ENCODE data around the gene YIPF3. TPM values are rescaled to one million over a fixed set of nuclear protein-coding genes. Genes with fewer than 3 reads are reported as not detected.

Gene YIPF3
- polyA plus RNA-seq, 10 donors, result 75.0 to 103 (median 83.3) TPM

DNA sequence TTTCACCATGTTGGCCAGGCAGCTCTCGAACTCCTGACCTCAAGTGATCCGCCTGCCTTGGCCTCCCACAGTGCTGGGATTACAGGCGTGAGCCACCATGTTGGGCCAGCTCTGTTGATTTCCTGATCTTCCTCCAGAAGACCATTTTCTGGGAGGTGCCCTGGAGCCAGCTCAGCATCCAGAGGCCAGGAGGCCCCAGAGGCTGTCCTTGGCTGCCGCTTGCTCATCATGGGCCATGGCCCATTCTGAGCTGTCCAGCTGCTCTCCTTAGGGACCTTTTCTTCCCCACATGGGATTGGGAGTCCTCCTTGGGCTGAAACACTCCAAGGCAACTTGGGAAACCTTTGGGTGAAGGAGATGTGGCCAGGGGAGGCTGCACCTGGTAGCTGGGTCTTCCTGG, 22.0 kb downstream of the YIPF3 start:
- DNase-seq, result no peak

- no peak for DNase-seq
Measured at GRCh38 chr6:43494321-43494720, 22.4 kb downstream of the YIPF3 start.

DNA sequence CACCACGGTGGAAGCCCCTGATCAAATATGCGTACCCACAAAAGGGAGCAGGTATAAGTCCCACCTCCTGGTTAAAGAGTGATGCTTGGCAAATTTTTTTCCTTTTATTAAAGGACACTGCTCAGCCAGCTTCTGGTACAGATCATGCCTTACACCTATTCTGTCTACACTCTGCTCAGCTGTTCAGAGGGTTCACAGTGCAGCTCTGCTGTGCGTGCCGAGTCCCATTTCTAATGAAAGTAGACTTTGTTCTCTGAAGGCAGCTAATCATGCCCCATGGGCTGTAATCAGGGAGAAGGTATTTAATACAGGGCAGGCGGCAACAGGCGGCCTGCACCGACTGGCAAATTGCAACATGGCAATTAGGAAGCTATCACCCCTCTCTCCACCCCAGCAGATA, 22.9 kb downstream of the YIPF3 start:
- DNase-seq, result no peak

DNA sequence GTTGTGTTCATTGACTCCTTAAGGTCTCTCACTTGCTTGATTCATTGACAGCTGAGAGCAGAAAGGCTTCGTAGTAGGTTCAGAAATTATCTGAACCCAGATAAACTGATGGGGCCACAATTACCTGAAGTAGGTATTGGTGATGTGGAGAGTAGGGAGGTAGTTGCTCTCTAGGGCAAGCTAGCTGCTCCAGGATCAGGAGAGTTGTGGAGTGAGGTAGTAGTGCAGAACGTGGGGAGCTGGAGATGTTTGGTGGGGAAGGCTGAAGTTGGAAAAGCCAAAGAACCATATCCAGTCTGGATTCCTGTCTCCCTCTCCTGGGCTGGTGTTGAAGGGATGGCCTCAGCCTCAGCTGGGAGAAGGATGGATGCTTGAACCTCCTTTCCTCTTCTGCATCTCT, 23.5 kb downstream of the YIPF3 start:
- DNase-seq, result no peak

- no peak for DNase-seq
Measured at GRCh38 chr6:43492673-43493072, 24.1 kb downstream of the YIPF3 start.

DNA sequence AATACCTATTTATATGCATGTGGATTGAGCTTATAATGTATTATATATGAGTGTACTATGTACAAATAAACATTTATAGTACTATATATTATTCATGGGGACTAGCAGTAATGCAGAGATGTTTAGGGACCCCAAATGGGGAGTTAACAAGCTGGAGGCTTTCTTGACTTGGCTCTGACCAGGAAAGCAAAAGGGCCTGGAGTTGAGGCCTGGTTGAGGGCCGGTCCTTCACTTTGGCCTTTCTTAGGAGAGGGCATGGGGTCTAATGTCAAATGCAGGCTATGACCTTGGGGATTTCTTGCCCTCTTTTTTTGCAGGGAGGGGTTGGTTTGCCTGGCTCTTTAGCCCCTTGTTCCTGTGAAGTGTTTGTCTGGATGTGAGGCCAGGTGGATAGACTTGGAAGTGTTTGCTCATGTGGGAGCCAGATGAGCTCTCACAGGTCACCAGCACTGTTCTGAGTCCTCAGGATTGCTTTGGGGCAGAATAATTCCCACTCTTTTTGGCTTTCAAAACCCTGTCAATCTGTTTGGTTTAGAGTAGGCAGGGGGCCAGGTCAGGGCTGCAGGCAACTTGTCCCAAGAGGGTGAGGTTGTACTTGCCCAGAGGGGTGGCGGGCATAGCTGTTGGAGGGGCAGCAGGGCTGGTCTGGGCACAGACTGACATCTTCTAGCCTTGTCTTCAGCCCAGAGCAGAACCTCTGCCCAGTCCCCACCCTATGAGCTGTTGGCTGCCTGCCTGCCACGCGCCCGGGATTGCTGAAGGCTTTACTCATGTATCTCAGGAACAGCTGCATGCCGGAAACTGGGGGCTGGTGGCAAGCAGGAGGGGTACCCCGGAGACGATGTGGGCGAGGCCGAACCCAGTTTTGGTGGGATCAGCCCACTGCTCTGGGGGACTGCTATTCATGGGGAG, 24.7 kb downstream of the YIPF3 start:
- DNase-seq, result peak; percentile 71 to 81 (median 76)

DNA sequence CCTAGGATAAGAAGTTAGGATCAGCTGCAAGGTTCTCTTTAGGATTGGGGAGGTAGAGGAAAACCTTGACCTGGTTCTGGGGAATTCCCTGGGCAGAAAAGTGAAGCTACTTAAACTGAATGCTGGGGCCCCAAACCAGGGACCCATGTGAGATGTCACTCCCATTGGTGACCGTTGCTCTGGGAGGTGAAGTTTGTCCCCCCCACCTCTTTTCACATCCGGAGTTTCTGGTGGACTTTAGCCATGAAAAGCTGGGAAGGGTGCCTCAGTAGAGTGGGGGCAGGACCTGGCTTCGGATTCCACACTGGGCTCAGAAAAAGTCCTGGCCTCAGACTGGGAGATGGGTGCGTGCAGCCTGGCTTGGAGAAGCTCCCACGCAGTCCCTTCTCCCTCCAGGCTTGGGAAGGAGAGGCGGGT, 26.2 kb downstream of the YIPF3 start:
- no peak for DNase-seq

GRCh38 chr6:43489277-43490072, 27.3 kb downstream of the YIPF3 start:
- DNase-seq, result peak in 1 of 3 donors; percentile 58

- no peak for DNase-seq
Measured at GRCh38 chr6:43488667-43489276, 28.0 kb downstream of the YIPF3 start.

DNA sequence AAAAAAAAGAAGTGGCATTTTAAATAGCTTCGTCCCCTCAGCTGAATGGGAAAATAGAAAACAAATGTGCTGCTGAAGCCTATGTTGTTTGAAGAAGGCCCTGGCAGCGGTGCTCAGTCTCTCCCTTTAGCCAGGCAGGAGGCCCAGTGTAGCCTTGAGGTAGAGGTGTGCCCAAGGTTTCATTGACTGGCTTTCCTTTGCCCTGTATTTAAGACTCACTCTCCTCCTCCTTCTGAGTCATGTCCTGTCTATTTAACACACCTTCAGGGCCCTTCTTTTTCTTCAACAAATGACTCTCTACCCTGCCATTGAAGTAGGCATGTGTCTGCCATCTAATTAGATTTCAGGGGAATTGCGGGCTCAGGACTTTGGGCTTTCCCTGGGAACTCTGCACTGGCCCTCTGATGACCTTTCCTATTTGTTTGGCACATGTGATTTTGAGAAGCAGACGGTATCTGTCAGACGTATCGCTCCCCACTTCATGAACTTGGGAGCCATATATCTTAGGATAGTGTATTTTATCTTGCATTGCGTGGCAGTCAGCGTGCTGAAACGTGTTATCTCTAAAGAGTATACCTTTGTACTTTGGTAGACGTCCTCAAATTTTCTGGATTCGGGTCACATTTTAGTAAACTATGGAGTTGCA, 35.0 kb downstream of the YIPF3 start:
- no peak for DNase-seq

GRCh38 chr6:43481075-43481474, 35.7 kb downstream of the YIPF3 start:
- no peak for DNase-seq

DNA sequence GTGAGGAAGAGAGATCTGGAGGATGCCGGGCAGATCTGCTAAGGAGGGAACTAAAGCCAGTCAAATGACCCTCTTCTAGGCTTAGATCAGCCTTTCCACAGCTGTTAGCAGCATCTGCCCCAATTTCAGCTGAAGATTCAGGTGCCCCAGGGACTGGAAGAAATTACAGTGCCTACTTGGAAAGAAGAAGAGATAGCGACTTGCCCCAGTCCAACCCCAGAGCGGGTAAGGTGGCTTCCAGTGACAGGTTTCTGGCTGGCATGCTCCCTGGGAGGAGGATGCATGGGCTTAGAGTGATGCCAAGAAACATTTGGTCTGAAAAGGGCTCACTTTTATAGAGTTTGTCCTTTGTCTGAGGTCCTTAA, 38.7 kb downstream of the YIPF3 start:
- DNase-seq, result peak in 1 of 3 donors; percentile 37

DNA sequence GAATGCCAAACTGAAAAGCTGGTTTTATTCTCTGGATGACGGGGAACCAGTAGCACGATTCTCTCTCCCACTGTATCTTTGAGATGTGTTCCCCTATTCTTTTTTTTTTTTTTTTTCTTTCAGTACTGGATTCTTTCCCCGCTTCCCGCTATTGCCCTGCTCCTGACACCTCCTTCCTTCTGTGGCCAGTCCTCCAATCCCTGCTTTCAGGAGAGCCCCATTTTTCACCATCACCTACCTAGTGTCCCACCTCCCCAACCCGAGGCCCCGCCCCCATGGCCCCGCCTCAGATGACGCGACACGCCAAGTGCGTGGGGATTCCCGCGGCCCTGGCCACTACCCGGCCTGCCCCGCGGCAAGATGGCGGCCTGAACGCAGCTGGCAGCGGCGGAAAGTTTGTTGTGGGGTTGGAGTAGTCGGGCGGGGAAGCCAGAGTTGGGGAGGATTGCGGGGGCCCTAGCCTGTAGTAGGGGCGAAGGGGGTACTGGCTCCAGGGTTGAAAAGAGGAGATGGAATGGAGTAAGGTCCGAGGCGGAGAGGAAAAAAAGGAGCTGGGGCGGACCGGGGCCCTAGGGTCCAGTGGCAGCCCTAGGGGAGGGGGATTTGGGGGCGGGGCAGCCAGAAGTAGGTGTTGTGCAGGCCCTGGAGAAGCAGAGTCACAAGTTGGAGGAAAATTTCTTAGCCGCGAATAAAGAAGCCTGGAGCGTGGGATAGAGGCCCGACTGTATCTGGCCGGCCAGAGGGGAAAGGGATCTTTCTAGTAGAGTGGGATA, 39.3 kb downstream of the YIPF3 start, which contains the start of gene TJAP1:
TSS of gene TJAP1 (plus strand) at position 336 of the 773 bp plus-strand sequence. CDS start 21,432 bp downstream, outside the sequence.
- DNase-seq, result peak; percentile 88 to 96 (median 93)

DNA sequence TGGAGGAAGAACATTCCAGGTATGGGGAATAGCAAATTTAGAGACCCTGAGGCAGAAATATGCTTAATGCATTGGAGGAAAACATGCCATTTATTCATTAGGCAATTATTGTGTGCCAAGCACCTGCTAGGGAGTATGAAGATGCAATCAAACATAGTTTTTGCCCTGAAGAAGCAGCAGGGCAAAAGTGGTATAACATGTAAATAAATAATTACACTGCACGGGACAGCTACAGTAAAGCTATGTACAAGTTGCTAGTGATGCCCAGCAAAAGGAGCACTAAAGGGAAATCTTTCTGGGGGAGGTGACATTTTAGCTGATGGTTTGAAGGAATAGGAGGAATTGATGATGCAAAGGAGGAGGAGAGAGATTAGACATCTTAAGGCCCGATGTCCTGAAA, 40.0 kb downstream of the YIPF3 start:
- DNase-seq, result no peak

DNA sequence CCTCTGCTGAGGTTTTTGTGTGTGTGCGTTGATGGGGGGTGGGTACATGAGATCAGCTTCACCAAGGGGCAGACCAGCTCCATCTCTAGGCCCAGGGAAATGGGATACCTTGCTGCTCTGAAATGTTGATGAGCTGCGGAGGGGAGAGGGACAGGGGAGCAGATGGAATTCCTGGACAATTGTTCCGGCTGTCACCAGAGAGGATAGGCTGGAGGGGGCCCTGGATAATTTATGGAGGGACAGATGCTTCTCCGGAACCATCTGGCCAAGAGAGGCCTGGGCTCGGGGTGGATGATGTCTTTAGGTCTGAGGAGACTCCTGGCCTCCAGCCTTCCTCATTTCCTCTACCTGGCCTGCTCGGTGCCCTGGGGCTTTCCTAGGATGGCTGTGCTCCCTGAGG, 41.2 kb downstream of the YIPF3 start:
- no peak for DNase-seq

DNA sequence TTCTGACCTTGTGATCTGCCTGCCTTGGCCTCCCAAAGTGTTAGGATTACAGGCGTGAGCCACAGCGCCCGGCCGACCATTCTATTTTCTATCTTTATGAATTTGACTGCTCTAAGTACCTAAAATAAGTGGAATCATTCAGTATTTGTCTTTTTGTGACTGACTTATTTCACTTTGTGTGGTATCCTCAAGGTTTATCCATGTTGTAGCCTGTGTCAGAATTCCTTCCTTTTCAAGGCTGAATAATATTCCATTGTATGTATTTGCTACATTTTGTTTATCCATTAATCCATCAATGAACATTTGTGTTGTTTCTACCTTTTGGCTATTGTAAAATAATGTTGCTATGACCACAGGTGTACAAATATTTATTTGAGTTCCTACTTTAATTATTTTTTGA, 44.2 kb downstream of the YIPF3 start:
- DNase-seq, result no peak

- no peak for DNase-seq
Measured at GRCh38 chr6:43471399-43471798, 45.3 kb downstream of the YIPF3 start.

GRCh38 chr6:43469947-43470346, 46.8 kb downstream of the YIPF3 start:
- no peak for DNase-seq

- DNase-seq, result no peak
Measured at GRCh38 chr6:43468748-43469681, 47.7 kb downstream of the YIPF3 start.

DNA sequence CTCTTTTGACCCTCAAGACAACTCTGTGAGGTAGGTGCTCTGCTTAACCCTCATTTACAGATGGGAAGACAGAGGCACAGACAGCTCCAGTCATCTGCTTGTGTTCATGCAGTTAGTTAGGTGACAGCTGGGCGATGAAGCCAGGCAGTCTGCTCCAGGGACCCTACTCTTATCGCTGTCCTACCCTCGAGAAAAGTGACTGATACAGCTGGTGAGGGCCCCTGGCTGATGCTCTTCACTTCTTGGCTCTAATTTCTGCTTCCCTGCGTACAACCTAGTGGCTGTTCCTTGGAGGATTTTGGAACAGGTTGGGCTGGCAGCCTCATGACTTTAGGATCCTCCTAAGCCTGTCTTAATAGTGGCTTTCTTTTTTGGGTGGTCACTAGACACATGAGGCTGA, 48.5 kb downstream of the YIPF3 start:
- no peak for DNase-seq
